Sigmoid colon (tissue), 4 donors: ENCODE data around the gene HIBADH.

ENCODE experiments used
- CTCF ChIP-seq, 4 experiments: fragments of 450-650 bp in 3 of 4; fragments of 200-600 bp in 1 of 4; IDR thresholded peaks; one replicate each; pipeline ENCODE4 v1.5.1; 2016 to 2019; ENCODE audit warnings: antibody characterized with exemption in 4 of 4, mild to moderate bottlenecking in 3 of 4, moderate library complexity in 2 of 4
- EP300 ChIP-seq, 4 donors: sonication (generic); formaldehyde crosslinking; IDR thresholded peaks; one replicate each; pipeline ENCODE4 v1.6.1; 2017; ENCODE audit warnings: antibody characterized with exemption in 4 of 4
- POLR2A ChIP-seq, 2 donors: fragments of 450-650 bp; IDR thresholded peaks; one replicate each; pipeline ENCODE4 v1.6.1; 2016; ENCODE audit warnings: antibody characterized with exemption in 2 of 2, mild to moderate bottlenecking in 2 of 2, moderate library complexity in 2 of 2

GRCh38 chr7:27684491-27684890 is 21.8 kb upstream of the HIBADH start:
- TF ChIP-seq CTCF (IDR thresholded peaks at IDR 0.05): no peak
- no peak for TF ChIP-seq POLR2A (IDR thresholded peaks at IDR 0.05)
- TF ChIP-seq EP300 (IDR thresholded peaks at IDR 0.05): no peak
